ENCODE measurements around the gene KDELR3. TPM values are rescaled to one million over a fixed set of nuclear protein-coding genes. Genes with fewer than 3 reads are reported as not detected.

Gene KDELR3
- total RNA-seq, 3 donors from 2014 or later = 4.2 to 14.4 (median 11.3) TPM

GRCh38 chr22:38427940-38428339 is 40.0 kb upstream of the KDELR3 start:
- no peak for ATAC-seq
- intact Hi-C loops (cut with DNase I, micrococcal nuclease) = no loop called here

GRCh38 chr22:38428714-38429113 is 39.2 kb upstream of the KDELR3 start:
- no peak for TF ChIP-seq CTCF (IDR thresholded peaks at IDR 0.05)
- intact Hi-C loops (cut with DNase I, micrococcal nuclease) = no loop called here
- H3K36me3 ChIP-seq (ENCODE audit: low read depth) = no peaks in the 10 kb centered on the region
- no peak for DNase-seq
- H3K9me3 ChIP-seq = no peaks in the 10 kb centered on the region
- no peak for ATAC-seq
- H3K4me3 ChIP-seq = no peak overlapping the region
- H3K4me1 ChIP-seq (ENCODE audit: low read depth) = peaks cover 4% of the 10 kb centered on the region

More at GRCh38 chr22:38427940-38428339, 40.0 kb upstream of the KDELR3 start:
- no peak for TF ChIP-seq CTCF (IDR thresholded peaks at IDR 0.05)
- Histone ChIP-seq H3K4me1 (ENCODE audit: low read depth) (peaks cover 4% of the 10 kb centered on the region), H3K9me3 (no peaks in the 10 kb centered on the region), H3K36me3 (ENCODE audit: low read depth) (no peaks in the 10 kb centered on the region), H3K4me3 (no peak overlapping the region)
- DNase-seq = no peak

DNA sequence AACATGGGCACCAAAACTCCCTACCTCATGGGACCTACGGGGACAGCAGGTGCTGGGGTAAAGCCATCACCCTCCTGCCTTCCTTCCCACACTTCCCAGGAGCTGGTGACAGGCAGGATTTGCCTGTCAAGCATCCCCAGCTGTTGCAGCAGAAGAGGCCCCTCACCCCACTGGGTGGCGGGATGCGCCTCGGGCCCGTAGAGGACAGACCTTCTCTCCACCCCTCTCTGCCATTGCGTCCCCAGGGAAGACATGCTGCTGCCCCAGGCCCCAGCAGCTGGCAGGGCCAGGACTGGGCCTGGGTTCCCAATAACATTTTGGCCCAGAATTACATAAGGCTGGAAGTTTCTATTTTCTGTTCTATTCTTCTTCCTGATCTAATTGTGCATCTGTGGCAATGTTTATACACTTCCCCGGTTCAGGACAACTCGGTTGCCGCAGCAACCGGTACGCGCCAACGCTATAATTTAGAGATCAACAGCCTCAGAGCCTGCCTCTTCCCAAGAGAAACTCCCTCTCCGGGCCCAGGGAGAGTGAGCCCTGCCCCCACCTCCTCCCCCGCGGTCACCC is 38.3 kb upstream of the KDELR3 start:
- DNase-seq (no peak), ATAC-seq (peak; percentile 38)
- Histone ChIP-seq H3K4me3 (no peak overlapping the region), H3K9me3 (no peaks in the 10 kb centered on the region), H3K4me1 (ENCODE audit: low read depth) (peaks cover 1% of the 10 kb centered on the region), H3K36me3 (ENCODE audit: low read depth) (no peaks in the 10 kb centered on the region)
- intact Hi-C loops (cut with DNase I, micrococcal nuclease) = no loop called here
- no peak for TF ChIP-seq CTCF (IDR thresholded peaks at IDR 0.05)

DNA sequence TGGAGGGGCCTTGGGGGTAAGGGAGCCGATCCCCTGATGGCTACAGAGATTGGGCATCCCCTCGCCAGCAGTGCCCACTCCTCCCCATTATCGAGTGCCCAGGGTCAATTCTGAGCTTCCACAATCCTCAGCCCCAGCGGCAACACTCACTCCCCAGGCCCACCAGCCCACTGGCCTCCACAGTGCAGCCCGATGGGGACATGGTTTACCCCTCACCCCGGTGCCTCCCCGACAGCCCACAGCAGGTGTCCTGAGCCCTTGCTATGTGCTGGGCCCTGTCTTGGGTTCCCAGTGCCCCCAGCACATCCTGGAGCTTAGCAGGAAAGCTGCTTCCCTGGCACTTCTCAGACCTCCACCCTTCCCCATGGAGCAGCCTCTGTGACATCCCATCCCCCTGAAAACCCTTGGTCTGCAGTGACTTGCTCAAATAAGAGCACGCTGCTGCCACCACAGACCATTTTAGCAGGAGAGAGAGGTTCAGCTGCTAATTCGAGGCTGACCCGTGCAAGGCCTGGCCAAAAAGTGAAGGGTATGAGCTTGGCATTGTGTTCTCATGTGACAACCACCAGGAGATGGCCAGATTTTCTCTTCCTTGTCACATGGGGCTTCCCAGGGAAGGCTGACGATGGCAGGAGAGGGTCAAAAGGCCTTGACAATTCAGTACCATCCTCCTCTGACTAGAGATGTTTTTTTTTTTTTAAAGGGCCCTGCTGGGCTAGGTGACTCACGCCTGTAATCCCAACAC is 36.5 kb upstream of the KDELR3 start:
- Histone ChIP-seq H3K9me3 (no peaks in the 10 kb centered on the region), H3K36me3 (ENCODE audit: low read depth) (no peaks in the 10 kb centered on the region), H3K4me1 (ENCODE audit: low read depth) (no peaks in the 10 kb centered on the region), H3K4me3 (no peak overlapping the region)
- ATAC-seq (no peak), DNase-seq (no peak)
- intact Hi-C loops (cut with DNase I, micrococcal nuclease) = no loop called here
- no peak for TF ChIP-seq CTCF (IDR thresholded peaks at IDR 0.05)

GRCh38 chr22:38432264-38432663 is 35.6 kb upstream of the KDELR3 start:
- DNase-seq = no peak
- H3K36me3 ChIP-seq (ENCODE audit: low read depth) = no peaks in the 10 kb centered on the region
- no peak for ATAC-seq
- H3K4me3 ChIP-seq = no peak overlapping the region
- H3K4me1 ChIP-seq (ENCODE audit: low read depth) = no peaks in the 10 kb centered on the region
- no peaks in the 10 kb centered on the region for H3K9me3 ChIP-seq
- intact Hi-C loops (cut with DNase I, micrococcal nuclease) = no loop called here
- no peak for TF ChIP-seq CTCF (IDR thresholded peaks at IDR 0.05)

Data from mucosa of descending colon (tissue), 3 donors.